ENCODE results near the gene CEACAM18. TPM values are rescaled to one million over a fixed set of nuclear protein-coding genes. Genes with fewer than 3 reads are reported as not detected.
"Not testable (repeated sequence)": the region's sequence is repeated elsewhere in the genome, so short reads cannot be mapped to it uniquely, and the experiment has no call there.

Gene CEACAM18
- total RNA-seq, 4 donors from 2014 or later: not detected

- Histone ChIP-seq H3K9me3 (no peaks in the 10 kb centered on the region), H3K36me3 (no peaks in the 10 kb centered on the region), H3K4me3 (no peak overlapping the region), H3K4me1 (no peaks in the 10 kb centered on the region), H3K27ac (replicated peaks in 1 of 4) (no peak overlapping the region), H3K27me3 (peaks cover 0 to 86% (median 0%) of the 10 kb centered on the region in 4 donors)
- no peak for DNase-seq (ENCODE audit: extremely low spot score)
- intact Hi-C loops (cut with DNase I): loop anchor here (2.0 kb wide), 1 partner anchor 100 kb away; no protein-coding TSS in a partner anchor
- TF ChIP-seq CTCF (IDR thresholded peaks at IDR 0.05) (peak in 2 of 3 experiments; percentile 42 to 46), EP300 (IDR thresholded peaks at IDR 0.05) (no peak)
- WGBS: 51% methylated on average over 5 of the region's 5 CpGs
Measured at GRCh38 chr19:51439021-51439465, 39.3 kb upstream of the CEACAM18 start.

- no peak overlapping the region for H3K27ac ChIP-seq (replicated peaks in 1 of 4)
- 76% methylated on average over 2 of the region's 2 CpGs for WGBS
- intact Hi-C loops (cut with DNase I): no loop called here
- DNase-seq (ENCODE audit: extremely low spot score): no peak
- TF ChIP-seq CTCF (IDR thresholded peaks at IDR 0.05) (no peak), EP300 (IDR thresholded peaks at IDR 0.05) (no peak), POLR2A (IDR thresholded peaks at IDR 0.05; ENCODE audit: low read depth) (no peak), POLR2AphosphoS5 (IDR thresholded peaks at IDR 0.05) (no peak)
- H3K9me3 ChIP-seq: no peaks in the 10 kb centered on the region
- H3K36me3 ChIP-seq: no peaks in the 10 kb centered on the region
- peaks cover 0 to 80% (median 0%) of the 10 kb centered on the region in 4 donors for H3K27me3 ChIP-seq
- H3K4me1 ChIP-seq: no peaks in the 10 kb centered on the region
- H3K4me3 ChIP-seq: no peak overlapping the region
Measured at GRCh38 chr19:51440052-51440451, 38.3 kb upstream of the CEACAM18 start.

- intact Hi-C loops (cut with DNase I): no loop called here
- 42% methylated on average over 11 of the region's 11 CpGs for WGBS
- no peak overlapping the region for H3K27ac ChIP-seq (replicated peaks in 1 of 4)
- no peaks in the 10 kb centered on the region for H3K9me3 ChIP-seq
- no peak for DNase-seq (ENCODE audit: extremely low spot score)
- peak overlapping the region in 2 of 4 donors; percentile 1 to 12 for H3K4me3 ChIP-seq
- H3K36me3 ChIP-seq: no peaks in the 10 kb centered on the region
- H3K27me3 ChIP-seq: peaks cover 0 to 74% (median 0%) of the 10 kb centered on the region in 4 donors
- TF ChIP-seq EP300 (IDR thresholded peaks at IDR 0.05) (no peak), POLR2AphosphoS5 (IDR thresholded peaks at IDR 0.05) (no peak), POLR2A (IDR thresholded peaks at IDR 0.05; ENCODE audit: low read depth) (no peak), CTCF (IDR thresholded peaks at IDR 0.05) (no peak)
- H3K4me1 ChIP-seq: no peaks in the 10 kb centered on the region
Measured at GRCh38 chr19:51440846-51441409, 37.4 kb upstream of the CEACAM18 start.

GRCh38 chr19:51441410-51442390, 36.6 kb upstream of the CEACAM18 start:
- peak overlapping the region in 2 of 4 donors; percentile 1 to 12 for H3K4me3 ChIP-seq
- no peaks in the 10 kb centered on the region for H3K36me3 ChIP-seq
- no peak for DNase-seq (ENCODE audit: extremely low spot score)
- 58% methylated on average over 25 of the region's 31 CpGs for WGBS
- peaks cover 0 to 72% (median 0%) of the 10 kb centered on the region in 4 donors for H3K27me3 ChIP-seq
- H3K9me3 ChIP-seq: no peaks in the 10 kb centered on the region
- no peaks in the 10 kb centered on the region for H3K4me1 ChIP-seq
- no peak overlapping the region for H3K27ac ChIP-seq (replicated peaks in 1 of 4)
- no peak for TF ChIP-seq POLR2AphosphoS5 (IDR thresholded peaks at IDR 0.05)
- no peak for TF ChIP-seq CTCF (IDR thresholded peaks at IDR 0.05)
- no peak for TF ChIP-seq EP300 (IDR thresholded peaks at IDR 0.05)
- TF ChIP-seq POLR2A (IDR thresholded peaks at IDR 0.05; ENCODE audit: low read depth): no peak
- intact Hi-C loops (cut with DNase I): no loop called here

- H3K36me3 ChIP-seq; H3K9me3 ChIP-seq; H3K27ac ChIP-seq (replicated peaks in 1 of 4); H3K4me1 ChIP-seq; intact Hi-C loops (cut with DNase I); DNase-seq (ENCODE audit: extremely low spot score); H3K4me3 ChIP-seq: not testable (repeated sequence)
- peaks cover 0 to 41% (median 0%) of the 10 kb centered on the region in 4 donors for H3K27me3 ChIP-seq
- 87% methylated on average over 3 of the region's 3 CpGs for WGBS
Measured at GRCh38 chr19:51447510-51447909, 30.8 kb upstream of the CEACAM18 start.
